ENCODE measurements around the gene SMOC2. TPM values are rescaled to one million over a fixed set of nuclear protein-coding genes. Genes with fewer than 3 reads are reported as not detected.

SMOC2 gene
- total and polyA plus RNA-seq, 2 of the 4 experiments (the other 2 are of a cell fraction), result not detected

GRCh38 chr6:168647271-168647670 lies 206.3 kb downstream of the SMOC2 start:
- Histone ChIP-seq H3K27me3 (ENCODE audit: control insufficient read depth, insufficient read depth, low read length) (no peaks in the 10 kb centered on the region), H3K4me2 (ENCODE audit: low read depth, low read length) (no peak overlapping the region), H2BK120ac (ENCODE audit: low read depth, low read length) (no peak overlapping the region), H3K14ac (replicated peaks; ENCODE audit: low read depth, low read length) (no peak overlapping the region), H4K91ac (ENCODE audit: insufficient read depth, low read depth, low read length) (no peak overlapping the region), H2BK20ac (ENCODE audit: low read depth, low read length) (no peak overlapping the region), H4K20me1 (ENCODE audit: insufficient read depth, low read length) (no peaks in the 10 kb centered on the region), H2BK5ac (ENCODE audit: low read depth, low read length, poor library complexity, severe bottlenecking) (no peak overlapping the region), H3K9me3 (ENCODE audit: control insufficient read depth, insufficient read depth, low read length) (peaks cover 57% of the 10 kb centered on the region), H2AK9ac (replicated peaks; ENCODE audit: low read depth, low read length, poor library complexity) (no peak overlapping the region), H3K79me1 (ENCODE audit: low read depth in 1 of 2, low read length in 2 of 2) (no peaks in the 10 kb centered on the region), H4K8ac (ENCODE audit: low read depth in 2 of 2, low read length in 2 of 2) (no peak overlapping the region), H3K9ac (ENCODE audit: low read depth, low read length) (no peak overlapping the region), H3K36me3 (ENCODE audit: control insufficient read depth, insufficient read depth, low read length) (no peaks in the 10 kb centered on the region), H2BK15ac (ENCODE audit: low read depth, low read length) (no peak overlapping the region), H4K5ac (ENCODE audit: low read depth, low read length) (no peak overlapping the region), H2AK5ac (ENCODE audit: low read depth, low read length) (no peak overlapping the region), H3K4me1 (ENCODE audit: control insufficient read depth, insufficient read depth, low read length) (no peaks in the 10 kb centered on the region), H3K27ac (ENCODE audit: insufficient read depth, low read length) (no peak overlapping the region), H2AFZ (replicated peaks; ENCODE audit: low read length, poor library complexity) (no peak overlapping the region), H3K18ac (ENCODE audit: low read depth, low read length) (no peak overlapping the region), H3K23ac (ENCODE audit: low read depth, low read length) (no peak overlapping the region), H3K4ac (ENCODE audit: low read depth, low read length) (no peak overlapping the region), H3K9me1 (ENCODE audit: insufficient read depth, low read length) (no peaks in the 10 kb centered on the region), H3K4me3 (ENCODE audit: insufficient read depth, low read depth, low read length) (no peak overlapping the region), H3K56ac (ENCODE audit: extremely low read depth, insufficient read depth, low read length) (no peak overlapping the region)
- ATAC-seq (ENCODE audit: low read depth) (no peak), DNase-seq (no peak)
- dilution Hi-C loops (cut with HindIII; ENCODE audit: low sequenced_read_pairs, unreplicated experiment) (no loop called here), in situ Hi-C loops (cut with MboI; ENCODE audit: low sequenced_read_pairs) (no loop called here), intact Hi-C loops (cut with micrococcal nuclease) (no loop called here)
- POLR2A ChIA-PET (ENCODE audit: unreplicated experiment), result no interaction called here
- no TSS peak for BruUV-seq (replicated peaks)
- WGBS, 2 experiments (ENCODE audit: extremely low coverage in 2 of 2, insufficient read length in 1 of 2), result no CpG with 5 or more reads among the region's 14 CpGs
- TF ChIP-seq POLR2A (IDR thresholded peaks at IDR 0.05; ENCODE audit: low read depth, low read length) (no peak), RCOR1 (IDR thresholded peaks at IDR 0.05; ENCODE audit: insufficient replicate concordance, low read length) (no peak), BHLHE40 (IDR thresholded peaks at IDR 0.05; ENCODE audit: low read depth, low read length) (no peak), MAFK (IDR thresholded peaks at IDR 0.05; ENCODE audit: low read depth, low read length) (no peak), SMC3 (IDR thresholded peaks at IDR 0.05; ENCODE audit: low read depth, low read length) (no peak)
- CTCF ChIA-PET, result no interaction called here

Measured in IMR-90 (cell line).